OCI-LY1 (cell line): Measurements from ENCODE around the gene STUM.

Source experiments
- CTCF ChIP-seq: fragments of 200-600 bp; sonication (generic), shearing (Covaris generic); IDR thresholded peaks from 2 replicates; pipeline ENCODE4 v1.5.1; 2017; ENCODE audit warnings: mild to moderate bottlenecking, antibody characterized with exemption, low read length, moderate library complexity, mixed read lengths
- EZH2 ChIP-seq: fragments of 200-600 bp; sonication (generic), shearing (Covaris generic); IDR thresholded peaks from 2 replicates; pipeline ENCODE4 v1.8.0; 2017; ENCODE audit warnings: borderline replicate concordance, mixed run types, mild to moderate bottlenecking, antibody characterized with exemption, low read length, moderate library complexity, mixed read lengths

- TF ChIP-seq CTCF (no peak), EZH2 (no peak)
Measured at GRCh38 chr1:226649244-226649643, 100.7 kb downstream of the STUM start.
